ENCODE measurements around the gene SHISA5.
A peak's percentile ranks its signal among the peaks of the same experiment; 100 is the strongest.

SHISA5 gene

GRCh38 chr3:48430708-48431101 lies 73.3 kb downstream of the SHISA5 start:
- H3K4me3 ChIP-seq (ENCODE audit: low read depth, low read length): no peak overlapping the region
- TF ChIP-seq, protein P1, sequence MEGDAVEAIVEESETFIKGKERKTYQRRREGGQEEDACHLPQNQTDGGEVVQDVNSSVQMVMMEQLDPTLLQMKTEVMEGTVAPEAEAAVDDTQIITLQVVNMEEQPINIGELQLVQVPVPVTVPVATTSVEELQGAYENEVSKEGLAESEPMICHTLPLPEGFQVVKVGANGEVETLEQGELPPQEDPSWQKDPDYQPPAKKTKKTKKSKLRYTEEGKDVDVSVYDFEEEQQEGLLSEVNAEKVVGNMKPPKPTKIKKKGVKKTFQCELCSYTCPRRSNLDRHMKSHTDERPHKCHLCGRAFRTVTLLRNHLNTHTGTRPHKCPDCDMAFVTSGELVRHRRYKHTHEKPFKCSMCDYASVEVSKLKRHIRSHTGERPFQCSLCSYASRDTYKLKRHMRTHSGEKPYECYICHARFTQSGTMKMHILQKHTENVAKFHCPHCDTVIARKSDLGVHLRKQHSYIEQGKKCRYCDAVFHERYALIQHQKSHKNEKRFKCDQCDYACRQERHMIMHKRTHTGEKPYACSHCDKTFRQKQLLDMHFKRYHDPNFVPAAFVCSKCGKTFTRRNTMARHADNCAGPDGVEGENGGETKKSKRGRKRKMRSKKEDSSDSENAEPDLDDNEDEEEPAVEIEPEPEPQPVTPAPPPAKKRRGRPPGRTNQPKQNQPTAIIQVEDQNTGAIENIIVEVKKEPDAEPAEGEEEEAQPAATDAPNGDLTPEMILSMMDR (conservative IDR thresholded peaks at IDR 0.05; ENCODE audit: low read depth, low read length): no peak
- no peak for DNase-seq (ENCODE audit: low read depth)

DNA sequence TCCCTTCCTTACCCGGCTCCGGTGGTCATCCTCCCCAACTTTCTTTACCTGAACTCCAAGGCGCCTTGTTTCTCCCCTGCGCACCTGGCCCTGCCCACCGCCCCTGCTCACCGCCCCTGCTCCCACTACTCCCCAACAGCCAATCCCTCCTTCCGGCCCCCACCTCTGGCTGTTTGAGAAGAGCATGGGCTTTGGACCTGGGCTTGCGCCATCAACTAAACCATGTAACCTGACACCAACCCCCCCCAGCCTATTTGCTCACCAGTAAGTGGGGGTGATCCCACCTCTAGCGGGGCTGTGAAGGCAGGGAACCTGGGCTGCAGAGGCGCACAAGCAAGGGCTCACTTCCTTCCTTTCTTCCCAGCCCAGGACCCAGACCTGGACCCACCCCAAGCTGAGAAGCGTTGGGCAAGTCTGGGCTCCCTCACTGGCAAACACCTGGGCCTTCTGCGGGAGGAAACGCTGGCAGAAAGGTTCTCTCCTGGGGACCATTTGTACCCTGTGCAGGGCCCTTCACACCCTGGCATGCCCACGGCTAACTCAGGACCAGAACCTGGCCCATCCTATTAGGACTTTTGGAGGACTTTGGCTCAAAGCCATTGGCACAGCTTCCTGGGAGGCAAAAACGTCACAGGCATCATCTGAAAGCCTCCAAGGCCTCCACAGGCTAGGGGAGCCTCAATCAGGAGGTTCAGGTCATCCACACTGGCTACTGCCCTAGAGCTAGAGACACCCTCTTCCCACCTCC lies 73.8 kb downstream of the SHISA5 start, which contains the start of gene PLXNB1:
Gene PLXNB1, minus strand, starts transcription at position 127 of the 748 bp plus-strand sequence. CDS start 5,475 bp downstream, outside the sequence.
- DNase-seq (ENCODE audit: low read depth): peak; percentile 78
- H3K4me3 ChIP-seq (ENCODE audit: low read depth, low read length): peak within 1 kb of the TSS; percentile 69
- TF ChIP-seq, protein P1 (conservative IDR thresholded peaks at IDR 0.05; ENCODE audit: low read depth, low read length): no peak

DNA sequence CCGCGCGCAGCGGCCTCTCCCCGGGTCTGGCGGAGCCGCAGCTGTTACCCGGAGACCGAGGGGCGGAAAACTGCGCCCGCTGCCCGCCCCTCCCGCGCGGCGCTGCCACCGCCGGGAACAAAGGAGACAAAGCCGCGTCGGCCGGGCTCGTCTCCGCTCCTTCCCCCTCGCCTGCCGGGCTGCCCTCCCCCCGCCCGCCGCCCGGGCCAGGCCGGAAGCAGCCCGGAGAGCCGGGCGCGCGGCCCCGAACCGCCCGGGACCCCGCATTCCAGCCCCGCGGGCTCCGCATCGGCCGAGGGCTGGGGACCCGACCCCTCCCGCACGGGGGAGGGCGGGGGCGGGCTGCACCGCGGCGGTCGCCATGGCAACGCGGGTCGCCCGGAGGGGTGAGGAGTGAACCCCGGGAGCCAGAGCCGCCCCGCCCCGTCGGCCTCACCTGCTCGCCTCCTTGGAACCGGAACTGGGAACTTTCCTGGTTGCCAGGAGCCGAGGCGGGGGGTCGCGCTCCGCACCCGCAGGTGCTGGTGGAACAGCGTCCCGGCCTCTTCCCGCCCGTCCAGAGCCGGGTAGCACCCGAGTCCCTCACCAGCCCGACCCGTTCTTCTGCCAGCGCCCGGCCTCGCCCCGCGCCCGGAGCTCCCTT lies 74.5 kb downstream of the SHISA5 start:
- peak overlapping the region; percentile 69 for H3K4me3 ChIP-seq (ENCODE audit: low read depth, low read length)
- TF ChIP-seq, protein P1 (conservative IDR thresholded peaks at IDR 0.05; ENCODE audit: low read depth, low read length): no peak
- DNase-seq (ENCODE audit: low read depth): peak; percentile 17

GRCh38 chr3:48428572-48429316 lies 75.2 kb downstream of the SHISA5 start:
- H3K4me3 ChIP-seq (ENCODE audit: low read depth, low read length): peak overlapping the region; percentile 69
- TF ChIP-seq, protein P1 (conservative IDR thresholded peaks at IDR 0.05; ENCODE audit: low read depth, low read length): no peak
- peak; percentile 29 for DNase-seq (ENCODE audit: low read depth)

DNA sequence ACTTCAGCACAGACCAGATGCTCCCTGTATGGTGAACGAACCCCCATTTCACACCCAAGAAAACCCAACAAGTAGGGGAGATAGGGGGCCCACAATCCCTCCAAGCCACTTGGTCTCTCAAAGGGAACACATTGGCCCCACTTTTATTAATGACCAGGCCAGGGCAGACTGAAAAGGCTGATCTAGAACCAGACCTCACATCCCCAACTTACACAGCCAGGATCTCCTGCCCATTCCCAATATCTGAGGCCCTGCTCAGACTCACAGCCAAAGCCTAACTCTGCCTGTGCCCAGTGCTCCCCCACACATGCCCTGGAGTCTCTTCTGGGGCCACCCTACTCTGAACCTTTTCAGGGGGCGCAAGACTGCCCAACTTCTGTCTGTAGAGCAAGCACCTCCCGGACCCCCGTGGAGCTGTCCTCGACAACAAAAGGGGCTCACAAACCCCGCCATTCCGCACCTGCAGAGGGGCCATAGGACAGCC lies 75.8 kb downstream of the SHISA5 start:
- H3K4me3 ChIP-seq (ENCODE audit: low read depth, low read length): peak overlapping the region; percentile 69
- DNase-seq (ENCODE audit: low read depth): no peak

GRCh38 chr3:48427630-48427962 lies 76.4 kb downstream of the SHISA5 start:
- TF ChIP-seq, protein P1 (conservative IDR thresholded peaks at IDR 0.05; ENCODE audit: low read depth, low read length): no peak
- no peak overlapping the region for H3K4me3 ChIP-seq (ENCODE audit: low read depth, low read length)
- no peak for DNase-seq (ENCODE audit: low read depth)

More for the DNA sequence above, 75.8 kb downstream of the SHISA5 start:
- TF ChIP-seq, protein P1 (conservative IDR thresholded peaks at IDR 0.05; ENCODE audit: low read depth, low read length): no peak
